ENCODE results near the gene SEC14L5. TPM values are rescaled to one million over a fixed set of nuclear protein-coding genes. Genes with fewer than 3 reads are reported as not detected.

The SEC14L5 gene
- total and polyA plus RNA-seq, 10 of the 15 experiments (the other 5 are each of a cell fraction or from before 2014, with no cell fraction given), result 0.01 TPM; not detected in 9

DNA sequence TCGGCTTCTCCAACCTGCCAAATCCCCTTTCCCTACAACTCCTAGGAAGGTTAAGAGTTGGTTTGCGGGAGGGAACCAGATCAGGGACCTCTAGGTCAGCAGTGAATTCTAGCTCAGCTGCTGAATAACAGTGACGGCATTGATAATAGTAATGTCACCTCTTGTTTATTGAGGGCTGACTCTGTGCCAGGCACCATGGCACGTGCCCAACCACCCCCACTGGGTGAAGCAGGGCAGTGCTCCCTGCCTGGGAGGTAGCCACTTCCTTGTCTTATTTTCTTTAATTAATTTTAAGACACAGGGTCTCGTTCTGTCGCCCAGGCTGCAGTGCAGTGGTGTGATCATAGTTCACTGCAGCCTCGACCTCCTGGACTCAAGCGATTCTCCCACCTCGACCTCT lies 15.6 kb upstream of the SEC14L5 start:
- Histone ChIP-seq H2AFZ (ENCODE audit: control insufficient read depth, low read depth, low read length) (no peak overlapping the region), H3K79me2 (ENCODE audit: control insufficient read depth, insufficient read depth, low read length) (no peaks in the 10 kb centered on the region), H3K4me3 (no peak overlapping the region), H3K4me2 (ENCODE audit: control insufficient read depth, insufficient read depth) (no peak overlapping the region), H3K4me1 (ENCODE audit: control insufficient read depth, insufficient read depth, low read length) (no peaks in the 10 kb centered on the region), H3K36me3 (ENCODE audit: control insufficient read depth in 2 of 2, insufficient read depth in 2 of 2, low read length in 1 of 2) (no peaks in the 10 kb centered on the region), H3K27me3 (replicated peaks in 1 of 2; ENCODE audit: control insufficient read depth in 2 of 2, insufficient read depth in 2 of 2, low read length in 1 of 2) (peaks cover 0 to 6% of the 10 kb centered on the region in 2 experiments; a peak in 2 of 4 replicates), H3K27ac (ENCODE audit: control insufficient read depth, insufficient read depth) (no peak overlapping the region), H4K20me1 (ENCODE audit: control insufficient read depth, insufficient read depth) (no peaks in the 10 kb centered on the region; the same call in 1 of the 2 replicates), H3K9ac (ENCODE audit: control insufficient read depth, insufficient read depth, low read length) (no peak overlapping the region), H3K9me3 (replicated peaks; ENCODE audit: control insufficient read depth, insufficient read depth, low read length) (no peaks in the 10 kb centered on the region)
- 32% methylated on average over 9 of the region's 9 CpGs for WGBS (ENCODE audit: insufficient coverage, insufficient replicate concordance, low lambda C conversion rate, missing lambda C conversion rate)
- TF ChIP-seq ESRRA (IDR thresholded peaks at IDR 0.05; ENCODE audit: low read length) (no peak), STAT1 (conservative IDR thresholded peaks at IDR 0.05) (no peak), LARP7 (IDR thresholded peaks at IDR 0.05) (no peak), TAF1 (IDR thresholded peaks at IDR 0.05; ENCODE audit: borderline replicate concordance, low read depth, low read length) (no peak), TCF12 (IDR thresholded peaks at IDR 0.05; ENCODE audit: low read depth, low read length) (no peak), WRNIP1 (IDR thresholded peaks at IDR 0.05; ENCODE audit: borderline replicate concordance, low read depth, low read length) (no peak), NBN (IDR thresholded peaks at IDR 0.05) (no peak), CHD2 (IDR thresholded peaks at IDR 0.05; ENCODE audit: borderline replicate concordance, low read depth, low read length) (no peak), EED (IDR thresholded peaks at IDR 0.05; ENCODE audit: low read depth) (no peak), MEF2A (IDR thresholded peaks at IDR 0.05; ENCODE audit: insufficient read depth, low read depth, low read length) (no peak), RBBP5 (conservative IDR thresholded peaks at IDR 0.05) (no peak), RAD51 (IDR thresholded peaks at IDR 0.05) (no peak)
- RAD21 ChIA-PET (ENCODE audit: unreplicated experiment), result no interaction called here
- POLR2A ChIA-PET, result no interaction called here
- intact Hi-C loops (cut with micrococcal nuclease; ENCODE audit: unreplicated experiment), result no loop called here
- no peak for FAIRE-seq
- no TSS peak for BruUV-seq (replicated peaks)
- no peak for DNase-seq (ENCODE audit: low read depth, low spot score)
- CTCF ChIA-PET, result no interaction called here
- ATAC-seq, result no peak
- in situ Hi-C loops (cut with MboI), result no loop called here
- SMC1A ChIA-PET (ENCODE audit: uncharacterized antibody, unreplicated experiment), result interaction anchor here (1.4 kb wide), 1 partner anchor 398 kb away, joined by 3 read pairs; no protein-coding TSS in a partner anchor

All from GM12878 (cell line).